SK-MEL-5 (cell line): ENCODE data around the gene IFT27. TPM values are rescaled to one million over a fixed set of nuclear protein-coding genes. Genes with fewer than 3 reads are reported as not detected.
"Not testable (repeated sequence)": the region's sequence is repeated elsewhere in the genome, so short reads cannot be mapped to it uniquely, and the experiment has no call there.

Source experiments
- DNase-seq: peaks from one replicate; pipeline ENCODE4 v3.0.0-alpha.2; 2016; ENCODE audit warnings: low read depth, low spot score
- in situ Hi-C: cut with HindIII; loops from 2 replicates; pipeline ENCODE4 v1.10.0; 2016; ENCODE audit warnings: low sequenced_read_pairs, high pct_unique_total_duplicates, low pct_unique_long_range_greater_than_20kb
- total RNA-seq: library from RNA; depleted of rRNA; stranded (reverse); fragments of >200 nt; shearing (Covaris generic); gene quantifications from 2 replicates; pipeline ENCODE4 v1.2.3, GENCODE V29; 2014

Gene IFT27
- total RNA-seq, 1 experiment from 2014 or later = 18.9 TPM

DNA sequence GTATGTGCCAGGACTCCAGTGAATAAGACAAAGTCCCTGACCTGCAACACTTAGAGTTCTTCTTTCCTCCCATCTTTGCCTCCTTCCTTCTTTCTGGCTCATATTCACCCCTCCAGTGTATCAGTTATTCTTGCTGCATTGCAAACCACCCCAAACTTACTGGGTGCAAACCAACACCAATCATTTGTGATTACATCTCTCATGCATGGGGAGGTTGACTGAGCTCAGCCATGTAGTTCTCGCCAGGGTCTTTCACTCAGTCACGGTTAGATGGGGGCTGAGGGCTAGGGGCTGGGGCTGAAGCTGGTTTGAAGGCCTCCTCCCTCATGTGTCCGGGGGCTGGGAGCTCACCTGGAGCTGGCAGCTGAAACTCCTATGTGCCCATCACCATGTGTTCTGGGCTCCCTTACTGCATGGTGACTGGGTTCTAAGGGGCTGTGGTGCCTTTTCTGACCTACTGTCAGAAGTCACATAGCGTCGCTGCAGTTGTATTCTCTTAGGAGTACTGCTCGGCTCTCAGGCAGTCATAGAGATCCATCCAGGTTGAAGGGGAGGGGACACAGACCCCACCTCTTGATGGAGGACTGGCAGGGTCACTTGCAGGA is 37.4 kb downstream of the IFT27 start:
- in situ Hi-C loops = no loop called here
- no peak for DNase-seq

DNA sequence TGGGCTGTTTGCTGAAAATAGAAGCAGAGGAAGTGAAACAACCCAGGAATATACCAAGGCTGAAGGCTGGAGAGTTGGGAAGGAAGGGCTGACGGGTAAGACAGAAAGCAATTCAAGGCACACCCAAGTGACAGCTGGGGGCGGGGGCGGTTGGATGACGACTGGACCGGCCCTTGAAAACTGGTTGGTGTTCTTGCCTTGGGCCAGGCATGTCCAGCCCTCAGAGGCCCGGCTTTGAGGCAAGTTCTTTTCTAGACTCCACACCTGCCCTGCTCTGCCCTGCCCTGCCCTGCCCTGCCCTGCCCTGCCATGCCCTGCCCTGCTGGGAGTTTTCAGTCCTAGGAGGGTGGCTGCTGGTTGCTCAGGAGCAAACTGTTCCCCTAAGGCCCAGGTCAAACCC is 38.1 kb downstream of the IFT27 start:
- DNase-seq = no peak
- in situ Hi-C loops = no loop called here

DNA sequence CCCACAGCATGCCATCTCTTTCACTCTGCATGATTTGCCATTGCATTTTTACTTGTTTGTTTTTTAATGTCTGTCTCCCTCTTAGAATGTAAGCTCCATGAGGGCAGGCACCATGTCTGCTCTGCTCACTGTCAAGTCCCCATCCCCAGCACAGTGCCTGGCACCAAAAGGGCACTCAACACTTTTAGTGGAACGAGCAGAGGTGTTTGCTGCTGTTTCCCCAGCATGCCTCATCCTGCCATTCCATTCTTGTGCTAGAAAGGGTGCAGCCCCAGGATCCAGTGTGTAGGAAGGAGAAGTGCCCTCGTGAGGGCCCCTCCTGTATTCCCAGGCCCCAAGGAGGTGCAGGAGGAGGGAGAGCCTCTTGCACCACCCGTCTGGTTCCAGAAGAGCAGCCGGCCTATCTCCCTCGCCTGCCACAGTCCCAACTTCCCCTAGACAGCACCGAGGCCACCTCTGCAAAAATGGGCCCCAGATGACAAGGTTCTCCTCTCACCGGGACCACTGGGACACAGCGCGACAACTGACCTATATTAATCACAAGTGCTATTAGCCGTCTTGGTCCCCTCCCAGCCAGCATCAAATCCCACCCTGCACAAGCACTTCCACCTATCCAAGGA is 39.1 kb downstream of the IFT27 start:
- in situ Hi-C loops = no loop called here
- DNase-seq = no peak

DNA sequence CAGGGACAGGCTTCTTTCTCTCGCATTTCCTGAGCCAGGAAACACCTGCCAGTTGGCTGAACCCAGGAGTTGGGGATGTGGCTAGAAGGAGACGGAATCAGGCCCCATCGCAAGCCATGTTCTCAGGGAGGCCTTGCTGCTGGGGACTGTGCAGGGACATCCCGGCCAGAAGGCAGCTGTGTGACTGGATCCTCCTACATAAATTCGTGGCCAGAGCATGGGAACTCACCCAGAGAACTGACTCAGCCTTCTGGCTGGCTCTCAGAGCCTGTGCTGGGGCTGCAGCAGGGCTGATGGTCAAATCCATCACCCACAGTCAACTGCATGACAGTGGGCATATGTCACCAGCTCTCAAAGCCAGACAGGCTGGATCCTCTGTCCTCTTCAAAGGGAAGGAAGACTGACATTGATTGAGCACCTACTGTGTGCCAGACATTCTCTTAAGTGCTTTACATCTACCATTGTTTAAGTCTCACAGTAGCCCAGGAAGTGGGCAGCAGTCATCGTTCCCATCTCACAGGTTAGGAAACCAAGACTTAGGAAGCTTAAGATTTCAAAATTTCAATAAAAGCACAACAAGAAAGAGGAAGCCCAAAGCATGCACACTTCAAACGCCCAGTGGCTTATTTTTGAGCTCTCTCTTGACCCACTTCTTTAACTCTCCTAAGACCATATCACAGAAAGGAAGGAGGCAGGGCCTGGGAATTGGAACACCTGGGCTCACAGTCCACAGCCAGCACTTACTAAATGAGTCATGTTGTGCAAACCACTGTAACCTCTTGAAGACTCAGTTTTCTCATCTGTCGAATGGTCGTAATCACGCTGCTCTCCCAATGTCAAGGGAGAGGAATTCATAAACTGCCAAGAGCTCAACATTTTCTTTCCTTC is 41.5 kb downstream of the IFT27 start:
- in situ Hi-C loops = no loop called here
- no peak for DNase-seq

DNA sequence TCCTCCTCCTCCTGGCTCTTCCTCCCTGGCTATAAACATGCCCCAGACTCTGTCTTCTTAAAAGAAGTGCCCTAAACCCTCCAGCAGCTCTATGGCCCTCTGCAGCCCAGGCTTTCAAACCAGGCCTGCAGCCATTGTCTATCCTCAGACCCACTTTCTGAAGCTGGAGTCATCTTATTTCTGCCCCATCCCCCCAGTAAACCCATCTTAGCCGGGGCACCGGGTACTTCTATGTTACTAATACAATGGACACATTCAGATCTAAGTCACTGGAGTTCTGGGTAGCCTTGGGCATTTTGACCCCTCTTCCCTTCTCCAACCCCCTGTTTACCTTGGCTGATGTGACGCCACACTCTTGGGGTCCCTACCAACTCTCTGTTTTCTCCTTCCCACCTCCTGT is 42.6 kb downstream of the IFT27 start:
- in situ Hi-C loops = no loop called here
- DNase-seq = no peak

DNA sequence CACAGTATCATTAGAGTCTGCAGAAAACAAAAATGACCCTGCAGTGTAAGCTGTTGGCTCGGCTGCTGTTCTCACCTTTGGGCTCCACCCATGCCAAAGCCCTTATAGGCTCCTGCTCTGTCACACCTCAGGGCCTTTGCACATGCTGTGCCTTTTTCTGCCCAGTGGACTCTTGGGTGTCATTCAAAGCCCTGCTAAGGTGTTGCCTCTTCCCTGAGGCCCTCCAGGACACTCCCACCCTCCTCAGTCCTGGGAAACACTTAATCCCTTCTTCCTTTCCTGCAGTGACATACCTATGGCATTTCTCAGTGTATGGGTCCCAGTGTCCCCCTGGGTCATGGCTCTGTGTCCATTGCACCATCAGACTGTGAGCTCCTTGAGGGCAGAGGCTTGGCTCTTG is 43.3 kb downstream of the IFT27 start:
- in situ Hi-C loops = no loop called here
- no peak for DNase-seq

DNA sequence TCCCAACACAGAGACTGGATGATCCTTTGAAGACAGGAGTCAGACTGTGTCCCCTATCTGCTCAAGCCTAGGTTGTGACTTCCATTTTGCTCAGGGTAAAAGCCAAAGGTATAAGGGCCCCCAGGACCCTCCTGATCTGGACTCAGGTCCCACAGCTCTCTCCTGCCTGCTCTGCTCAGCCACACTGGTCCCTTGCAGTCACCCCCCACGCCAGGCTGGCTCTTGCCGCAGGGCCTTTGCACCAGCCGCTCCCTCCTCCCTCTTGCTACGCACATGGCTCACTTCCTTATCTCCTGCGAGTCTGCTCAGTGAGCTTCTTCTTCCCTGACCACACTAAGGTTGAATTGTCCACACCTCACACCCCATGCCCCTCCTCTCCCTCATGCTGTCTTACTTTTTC is 44.0 kb downstream of the IFT27 start:
- DNase-seq = no peak
- in situ Hi-C loops = no loop called here

DNA sequence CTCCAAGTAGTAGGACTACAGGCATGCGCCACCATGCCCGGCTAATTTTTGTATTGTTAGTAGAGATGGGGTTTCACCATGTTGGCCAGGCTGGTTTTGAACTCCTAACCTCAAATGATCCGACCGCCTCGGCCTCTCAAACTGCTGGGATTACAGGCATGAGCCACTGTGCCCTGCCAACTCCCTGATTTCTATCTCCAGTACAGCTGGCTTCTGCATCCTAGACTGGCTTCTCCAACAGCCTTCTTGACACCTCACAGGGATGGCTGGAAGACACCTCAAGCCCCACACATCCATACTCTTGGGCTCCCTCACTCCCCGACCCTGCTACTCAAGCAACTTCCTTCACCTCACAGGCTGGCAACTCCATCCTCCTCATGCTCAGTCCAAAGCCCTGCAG is 44.6 kb downstream of the IFT27 start:
- in situ Hi-C loops, DNase-seq: not testable (repeated sequence)

DNA sequence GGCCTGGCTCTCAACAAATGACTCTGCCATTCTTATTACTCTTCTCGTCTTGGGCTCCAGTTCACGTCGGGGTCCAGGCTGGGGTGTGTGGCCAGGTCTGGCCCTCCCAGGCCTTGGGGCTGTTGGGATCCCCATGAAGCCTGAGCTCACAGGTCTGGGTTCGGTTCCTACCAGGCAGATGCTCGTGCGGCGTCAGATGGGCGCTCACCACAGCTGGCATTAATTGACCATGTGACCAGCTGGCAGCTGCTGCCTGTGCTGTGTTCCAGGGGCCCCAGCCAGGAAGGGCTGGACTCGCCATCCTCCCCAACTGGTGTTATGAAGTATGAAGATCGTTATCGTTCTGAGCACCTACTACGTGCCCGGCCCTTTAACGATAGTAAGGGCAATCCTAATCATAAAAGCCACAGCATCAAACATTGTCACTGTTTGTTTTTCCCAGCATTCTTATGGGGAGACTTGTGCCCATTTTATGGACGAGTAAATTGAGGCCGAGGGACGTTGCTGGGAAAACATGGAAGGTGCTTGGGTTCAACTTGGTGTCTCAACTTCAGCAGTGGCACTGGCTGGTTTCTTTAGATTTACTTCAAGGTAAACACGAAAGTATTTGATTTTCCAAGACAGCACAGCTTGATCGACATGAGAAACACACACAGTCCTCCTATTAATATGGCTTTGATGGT is 45.6 kb downstream of the IFT27 start:
- DNase-seq = no peak
- in situ Hi-C loops = no loop called here

DNA sequence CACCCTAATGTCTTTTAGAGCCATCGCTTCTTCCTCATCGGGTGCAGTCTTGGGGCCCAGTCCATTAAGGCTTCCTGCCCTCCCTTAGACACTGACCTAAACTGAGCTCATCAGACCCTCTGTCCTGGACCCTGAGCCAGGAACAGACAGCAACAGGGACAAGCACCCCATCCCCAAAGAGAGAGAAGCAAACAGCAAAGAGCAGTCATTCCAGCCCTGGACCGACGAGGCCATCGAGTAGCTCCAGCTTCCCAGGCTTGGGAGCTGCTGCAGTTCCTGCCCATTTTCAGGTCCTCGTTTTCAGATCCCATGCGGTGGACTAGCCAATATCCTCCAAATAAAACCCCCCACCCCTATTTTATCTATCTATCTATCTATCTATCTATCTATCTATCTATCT is 46.6 kb downstream of the IFT27 start:
- in situ Hi-C loops = no loop called here
- no peak for DNase-seq

DNA sequence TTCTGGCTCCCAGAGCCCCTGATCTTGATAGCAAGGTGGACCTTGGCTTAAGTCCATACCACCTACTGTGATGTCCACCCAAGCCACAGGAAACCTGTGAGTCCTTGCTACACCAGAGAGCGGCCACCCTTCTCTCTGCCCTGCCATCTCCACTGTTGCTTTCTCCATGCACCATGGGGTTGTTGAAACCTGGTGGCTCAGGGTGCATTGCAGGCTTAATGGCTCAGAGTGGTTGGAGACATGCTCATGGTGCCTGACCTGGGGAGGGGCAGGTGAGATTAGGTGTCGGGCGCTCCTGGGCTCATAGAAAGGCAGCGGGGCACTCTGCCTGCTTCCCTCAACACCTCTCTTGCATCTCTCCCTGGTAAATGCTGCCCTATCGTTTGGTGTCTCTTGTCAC is 47.4 kb downstream of the IFT27 start:
- in situ Hi-C loops = no loop called here

DNA sequence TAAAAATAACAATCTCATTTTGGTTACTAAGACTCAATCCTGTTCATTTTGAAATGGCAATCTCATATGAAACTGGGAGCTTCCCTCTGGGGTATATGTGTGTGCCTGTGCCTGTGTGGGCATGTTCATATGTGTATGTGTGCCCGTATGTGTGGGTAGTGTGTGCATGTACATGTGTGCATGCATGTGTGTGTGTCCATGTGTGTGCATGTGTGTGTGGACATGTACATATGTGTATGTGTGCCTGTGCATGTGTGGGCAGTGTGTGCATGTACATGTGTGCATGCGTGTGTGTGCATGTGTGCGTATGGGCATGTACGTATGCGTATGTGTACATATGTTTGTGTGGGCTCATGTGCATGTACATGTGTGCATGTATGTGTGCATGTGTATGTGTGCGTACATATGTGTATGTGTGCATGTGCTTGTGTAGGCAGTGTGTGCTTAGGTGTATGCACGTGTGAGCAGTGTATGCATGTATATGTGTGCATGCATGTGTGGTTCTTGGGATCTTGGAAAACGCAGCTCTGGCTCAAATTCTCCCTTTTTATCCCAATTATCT is 47.9 kb downstream of the IFT27 start:
- in situ Hi-C loops = no loop called here
- no peak for DNase-seq

More for the DNA sequence above, 47.4 kb downstream of the IFT27 start:
- no peak for DNase-seq

DNA sequence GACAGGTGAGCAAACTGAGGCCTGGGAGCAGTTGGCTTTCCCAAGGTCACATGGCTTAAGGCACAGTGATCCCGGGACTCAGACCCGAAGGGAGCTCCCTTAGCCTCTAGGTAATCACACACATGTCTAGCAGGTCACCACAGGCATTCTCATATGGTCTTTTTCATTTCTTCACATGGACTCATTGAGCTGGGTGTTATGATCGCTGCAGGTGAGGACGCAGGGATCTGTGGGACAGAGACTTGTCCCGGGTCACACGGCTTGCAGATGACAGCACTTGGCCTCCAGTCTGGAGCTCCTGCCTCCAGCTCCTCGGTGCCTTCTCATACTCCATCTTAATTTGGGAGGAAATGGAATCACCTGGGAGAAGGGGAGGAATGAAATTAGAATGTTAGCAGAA is 48.8 kb downstream of the IFT27 start:
- DNase-seq = no peak
- in situ Hi-C loops = no loop called here

DNA sequence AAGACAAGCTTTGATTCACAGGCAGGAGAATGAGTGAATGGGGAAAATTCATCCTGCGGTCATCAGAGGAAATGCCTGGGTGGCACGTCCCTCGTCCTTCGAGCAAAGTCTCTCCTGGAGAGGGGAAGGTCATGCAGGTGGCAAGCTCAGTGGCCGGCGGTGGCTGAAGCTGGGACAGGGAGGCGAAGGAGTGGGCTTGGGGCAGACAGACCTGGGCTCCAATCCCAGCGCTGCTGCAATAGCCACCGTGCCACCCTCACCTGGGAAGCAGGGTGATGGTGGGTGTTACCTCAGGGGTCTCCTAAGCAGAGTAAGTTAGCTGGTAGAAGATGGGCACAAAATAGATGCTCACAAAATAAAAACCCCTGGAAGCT is 49.9 kb downstream of the IFT27 start:
- in situ Hi-C loops = no loop called here
- no peak for DNase-seq

DNA sequence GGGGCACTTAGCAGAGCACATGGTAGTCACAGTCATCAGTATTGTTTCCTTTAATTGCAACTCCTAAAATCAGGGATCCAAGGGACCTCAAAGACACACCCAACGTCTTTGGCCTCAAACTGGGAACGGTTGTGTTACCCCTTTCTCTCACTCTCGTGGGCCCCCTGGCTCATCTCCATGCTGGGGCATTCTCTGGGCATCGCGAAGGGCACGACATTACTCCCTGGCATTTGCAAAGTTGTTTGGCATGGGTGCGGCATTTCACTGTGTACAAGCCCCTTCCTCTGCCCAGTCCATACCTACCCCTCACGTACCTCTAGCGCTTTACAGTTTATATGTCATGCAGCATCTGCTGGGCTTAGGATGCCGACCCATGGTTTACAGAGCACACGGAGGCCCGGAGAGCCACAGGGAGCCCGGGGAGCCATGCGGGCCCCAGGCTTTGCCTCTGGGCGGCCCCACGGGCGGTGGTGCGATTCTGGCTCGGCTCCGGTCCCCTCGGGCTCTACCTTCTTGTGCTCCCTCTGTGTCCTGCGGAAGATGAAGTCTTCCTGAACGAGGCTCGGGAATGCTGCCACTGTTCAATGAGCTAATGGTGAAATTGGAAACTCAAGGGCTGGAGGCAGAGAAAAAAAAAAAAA is 50.4 kb downstream of the IFT27 start:
- DNase-seq = no peak
- in situ Hi-C loops = no loop called here

DNA sequence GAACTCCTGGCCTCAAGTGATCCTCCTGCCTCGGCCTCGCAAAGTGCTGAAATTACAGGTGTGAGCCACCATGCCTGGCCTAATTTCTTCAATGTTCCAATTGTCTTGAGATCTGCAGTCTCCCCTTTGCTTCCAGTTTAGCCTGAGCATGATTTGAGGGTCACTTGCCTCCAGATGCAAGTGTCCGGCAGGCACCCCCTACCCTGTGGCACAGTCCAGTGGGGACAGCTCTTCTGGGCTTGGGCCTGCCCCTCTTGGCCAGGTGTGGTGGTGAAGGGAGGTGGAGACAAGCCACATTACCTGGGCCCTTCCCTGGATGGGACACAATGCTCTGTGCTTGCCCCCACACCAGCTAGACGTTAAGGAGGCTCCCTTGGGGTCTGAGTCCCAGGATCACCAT is 51.1 kb downstream of the IFT27 start:
- in situ Hi-C loops = no loop called here
- no peak for DNase-seq

DNA sequence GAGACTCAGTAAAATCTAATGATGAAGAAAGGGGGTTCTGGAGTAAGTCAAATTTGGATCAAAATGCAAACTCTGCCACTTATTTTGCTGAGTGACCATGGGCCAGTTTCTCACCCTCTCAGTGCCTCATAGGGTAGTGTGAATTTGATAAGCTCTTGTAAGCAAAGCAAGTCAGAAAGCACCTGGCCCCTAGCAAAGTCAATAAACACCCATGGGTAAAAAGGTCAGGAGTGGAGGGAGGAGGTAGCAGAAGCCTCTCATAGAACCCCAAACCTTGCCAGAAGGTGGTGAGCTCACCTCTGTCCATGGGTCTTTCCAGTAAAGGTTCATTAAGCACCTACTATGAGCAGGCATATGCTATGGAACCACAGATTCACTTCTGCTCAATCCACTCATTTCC is 53.9 kb downstream of the IFT27 start:
- in situ Hi-C loops = no loop called here

DNA sequence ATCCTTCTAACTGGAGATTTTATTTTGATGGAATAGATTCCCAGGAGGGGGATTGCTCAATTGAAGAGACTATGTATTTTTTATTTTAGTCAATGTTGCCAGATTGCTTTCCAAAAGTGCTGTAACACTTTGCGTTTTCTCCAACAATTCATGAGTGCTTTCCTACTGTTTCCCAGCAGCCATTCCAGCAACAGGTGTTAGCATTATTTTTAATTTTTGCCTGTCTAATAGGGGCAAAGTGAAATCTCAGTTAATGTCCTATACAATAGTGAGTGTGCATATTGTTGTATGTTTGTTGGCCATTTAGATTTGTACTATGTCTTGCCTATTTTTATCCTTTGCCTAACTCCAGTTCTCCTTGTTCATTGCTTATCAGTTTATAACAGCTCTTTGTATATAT is 60.3 kb downstream of the IFT27 start:
- no peak for DNase-seq
- in situ Hi-C loops = no loop called here

More for the DNA sequence above, 53.9 kb downstream of the IFT27 start:
- DNase-seq = no peak
